Erythroblast (primary cell): ENCODE results near the gene GATA3.

ENCODE experiments used
- DNase-seq, 2 experiments: peaks; one replicate each; lab custom pipeline; 2025; lab: John Stamatoyannopoulos, UW
- GATA1 ChIP-seq: IDR thresholded peaks from 2 replicates; pipeline ENCODE4 v1.6.1; 2011; ENCODE audit warnings: low read depth, mild to moderate bottlenecking, control low read depth, low read length, moderate library complexity
- POLR2A ChIP-seq: IDR thresholded peaks from 2 replicates; pipeline ENCODE4 v1.6.1; 2011; ENCODE audit warnings: mild to moderate bottlenecking, low read length

Gene GATA3

GRCh38 chr10:8060704-8061121 is 6.2 kb downstream of the GATA3 start:
- TF ChIP-seq POLR2A = no peak
- TF ChIP-seq GATA1 = no peak
- no peak for DNase-seq

GRCh38 chr10:8061274-8062211 is 7.1 kb downstream of the GATA3 start:
- no peak for TF ChIP-seq POLR2A
- TF ChIP-seq GATA1 = no peak
- DNase-seq = no peak

- no peak for DNase-seq
- TF ChIP-seq GATA1 (no peak), POLR2A (no peak)
These were observed 8.8 kb downstream of the GATA3 start for GRCh38 chr10:8063128-8063908.

GRCh38 chr10:8063935-8064334 is 9.4 kb downstream of the GATA3 start:
- TF ChIP-seq GATA1 (no peak), POLR2A (no peak)
- no peak for DNase-seq

GRCh38 chr10:8064436-8064835 is 9.9 kb downstream of the GATA3 start:
- no peak for DNase-seq
- no peak for TF ChIP-seq POLR2A
- no peak for TF ChIP-seq GATA1

GRCh38 chr10:8065651-8066050 is 11.2 kb downstream of the GATA3 start:
- DNase-seq = no peak
- TF ChIP-seq GATA1 (no peak), POLR2A (no peak)

GRCh38 chr10:8066124-8066523 is 11.6 kb downstream of the GATA3 start:
- TF ChIP-seq GATA1 (no peak), POLR2A (no peak)
- DNase-seq = no peak

GRCh38 chr10:8066797-8067196 is 12.3 kb downstream of the GATA3 start:
- DNase-seq = no peak

GRCh38 chr10:8069108-8069507 is 14.6 kb downstream of the GATA3 start:
- DNase-seq = no peak
- TF ChIP-seq GATA1 (no peak), POLR2A (no peak)

More at GRCh38 chr10:8066797-8067196, 12.3 kb downstream of the GATA3 start:
- TF ChIP-seq POLR2A = no peak
- TF ChIP-seq GATA1 = no peak

GRCh38 chr10:8069627-8070026 is 15.1 kb downstream of the GATA3 start:
- no peak for TF ChIP-seq GATA1
- no peak for TF ChIP-seq POLR2A
- no peak for DNase-seq

GRCh38 chr10:8070440-8070839 is 16.0 kb downstream of the GATA3 start:
- no peak for TF ChIP-seq GATA1
- TF ChIP-seq POLR2A = no peak
- no peak for DNase-seq

GRCh38 chr10:8071006-8071405 is 16.5 kb downstream of the GATA3 start:
- TF ChIP-seq POLR2A (no peak), GATA1 (no peak)
- DNase-seq = no peak

GRCh38 chr10:8071666-8072065 is 17.2 kb downstream of the GATA3 start:
- TF ChIP-seq POLR2A (no peak), GATA1 (no peak)
- no peak for DNase-seq

- TF ChIP-seq GATA1 (no peak), POLR2A (no peak)
- no peak for DNase-seq
These were observed 17.7 kb downstream of the GATA3 start for GRCh38 chr10:8072211-8072610.
